Measurements from ENCODE around the gene TBRG1.

- TF ChIP-seq, protein P1, sequence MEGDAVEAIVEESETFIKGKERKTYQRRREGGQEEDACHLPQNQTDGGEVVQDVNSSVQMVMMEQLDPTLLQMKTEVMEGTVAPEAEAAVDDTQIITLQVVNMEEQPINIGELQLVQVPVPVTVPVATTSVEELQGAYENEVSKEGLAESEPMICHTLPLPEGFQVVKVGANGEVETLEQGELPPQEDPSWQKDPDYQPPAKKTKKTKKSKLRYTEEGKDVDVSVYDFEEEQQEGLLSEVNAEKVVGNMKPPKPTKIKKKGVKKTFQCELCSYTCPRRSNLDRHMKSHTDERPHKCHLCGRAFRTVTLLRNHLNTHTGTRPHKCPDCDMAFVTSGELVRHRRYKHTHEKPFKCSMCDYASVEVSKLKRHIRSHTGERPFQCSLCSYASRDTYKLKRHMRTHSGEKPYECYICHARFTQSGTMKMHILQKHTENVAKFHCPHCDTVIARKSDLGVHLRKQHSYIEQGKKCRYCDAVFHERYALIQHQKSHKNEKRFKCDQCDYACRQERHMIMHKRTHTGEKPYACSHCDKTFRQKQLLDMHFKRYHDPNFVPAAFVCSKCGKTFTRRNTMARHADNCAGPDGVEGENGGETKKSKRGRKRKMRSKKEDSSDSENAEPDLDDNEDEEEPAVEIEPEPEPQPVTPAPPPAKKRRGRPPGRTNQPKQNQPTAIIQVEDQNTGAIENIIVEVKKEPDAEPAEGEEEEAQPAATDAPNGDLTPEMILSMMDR (IDR thresholded peaks at IDR 0.05) = no peak
- TF ChIP-seq POLR2AphosphoS5 (IDR thresholded peaks at IDR 0.05) = no peak
- TF ChIP-seq POLR2A (IDR thresholded peaks at IDR 0.05) = no peak
- TF ChIP-seq EP300 (IDR thresholded peaks at IDR 0.05) = no peak
Measured at GRCh38 chr11:124602193-124602592, 20.5 kb upstream of the TBRG1 start.
